Measurements from ENCODE around the gene RPUSD2.

Gene RPUSD2

GRCh38 chr15:40548610-40549009 lies 20.5 kb upstream of the RPUSD2 start:
- Histone ChIP-seq H3K4me3 (replicated peaks; ENCODE audit: low read depth, low read length) (no peak overlapping the region), H3K36me3 (ENCODE audit: control insufficient read depth, insufficient read depth, low read length) (peaks cover 5% of the 10 kb centered on the region), H3K27me3 (replicated peaks; ENCODE audit: control insufficient read depth, insufficient read depth, low read length) (no peaks in the 10 kb centered on the region)
- TF ChIP-seq CTCF (IDR thresholded peaks at IDR 0.05; ENCODE audit: insufficient read depth, low read length, poor library complexity, severe bottlenecking): no peak
- no peak for DNase-seq (ENCODE audit: extremely low read depth, insufficient read length)

GRCh38 chr15:40549894-40550293 lies 19.2 kb upstream of the RPUSD2 start:
- H3K27me3 ChIP-seq (replicated peaks; ENCODE audit: control insufficient read depth, insufficient read depth, low read length): no peaks in the 10 kb centered on the region
- peaks cover 6% of the 10 kb centered on the region for H3K36me3 ChIP-seq (ENCODE audit: control insufficient read depth, insufficient read depth, low read length)
- DNase-seq (ENCODE audit: extremely low read depth, insufficient read length): no peak
- H3K4me3 ChIP-seq (replicated peaks; ENCODE audit: low read depth, low read length): peak overlapping the region; percentile 1; the same call in 1 of the 2 replicates
- TF ChIP-seq CTCF (IDR thresholded peaks at IDR 0.05; ENCODE audit: insufficient read depth, low read length, poor library complexity, severe bottlenecking): no peak

- TF ChIP-seq CTCF (IDR thresholded peaks at IDR 0.05; ENCODE audit: insufficient read depth, low read length, poor library complexity, severe bottlenecking): no peak
- H3K4me3 ChIP-seq (replicated peaks; ENCODE audit: low read depth, low read length): no peak overlapping the region
- no peaks in the 10 kb centered on the region for H3K27me3 ChIP-seq (replicated peaks; ENCODE audit: control insufficient read depth, insufficient read depth, low read length)
- H3K36me3 ChIP-seq (ENCODE audit: control insufficient read depth, insufficient read depth, low read length): peaks cover 6% of the 10 kb centered on the region
- peak; percentile 68 for DNase-seq (ENCODE audit: extremely low read depth, insufficient read length)
These were observed 18.6 kb upstream of the RPUSD2 start for GRCh38 chr15:40550341-40551037.

- Histone ChIP-seq H3K27me3 (replicated peaks; ENCODE audit: control insufficient read depth, insufficient read depth, low read length) (no peaks in the 10 kb centered on the region), H3K4me3 (replicated peaks; ENCODE audit: low read depth, low read length) (peak overlapping the region; percentile 55), H3K36me3 (ENCODE audit: control insufficient read depth, insufficient read depth, low read length) (peaks cover 10% of the 10 kb centered on the region)
- no peak for TF ChIP-seq CTCF (IDR thresholded peaks at IDR 0.05; ENCODE audit: insufficient read depth, low read length, poor library complexity, severe bottlenecking)
- DNase-seq (ENCODE audit: extremely low read depth, insufficient read length): no peak
These were observed 15.0 kb upstream of the RPUSD2 start for GRCh38 chr15:40554161-40554525.

GRCh38 chr15:40555876-40556275 lies 13.2 kb upstream of the RPUSD2 start:
- Histone ChIP-seq H3K27me3 (replicated peaks; ENCODE audit: control insufficient read depth, insufficient read depth, low read length) (no peaks in the 10 kb centered on the region), H3K4me3 (replicated peaks; ENCODE audit: low read depth, low read length) (no peak overlapping the region), H3K36me3 (ENCODE audit: control insufficient read depth, insufficient read depth, low read length) (peaks cover 10% of the 10 kb centered on the region)
- TF ChIP-seq CTCF (IDR thresholded peaks at IDR 0.05; ENCODE audit: insufficient read depth, low read length, poor library complexity, severe bottlenecking): no peak
- no peak for DNase-seq (ENCODE audit: extremely low read depth, insufficient read length)
